ENCODE data around the gene MMP17.

- TF ChIP-seq CTCF (IDR thresholded peaks at IDR 0.05) (no peak), POLR2A (IDR thresholded peaks at IDR 0.05) (no peak)
These were observed 28.2 kb upstream of the MMP17 start for GRCh38 chr12:131799828-131800593.

Data from esophagus squamous epithelium (tissue), 4 donors.